ENCODE data around the gene AGAP1.

- TF ChIP-seq CTCF (IDR thresholded peaks at IDR 0.05) = no peak
- TF ChIP-seq EZH2 (IDR thresholded peaks at IDR 0.05) = no peak
- TF ChIP-seq EZH2phosphoT487 (IDR thresholded peaks at IDR 0.05) = no peak
Observed at GRCh38 chr2:235598026-235598425, 104.2 kb downstream of the AGAP1 start.

Measured in neural progenitor cell (in vitro differentiated cells).